BJ (cell line): ENCODE data around the gene ZNF134. TPM values are rescaled to one million over a fixed set of nuclear protein-coding genes. Genes with fewer than 3 reads are reported as not detected.

Experiments
- CTCF ChIA-PET: fragments of 350-600 bp; formaldehyde crosslinking; extraction: SDS; loops from one replicate; lab custom pipeline; 2021; ENCODE audit warnings: antibody characterized with exemption, inconsistent platforms; lab: Yijun Ruan, JAX
- POLR2A ChIA-PET: fragments of 300-600 bp; sonication (Branson Sonifier 250); formaldehyde crosslinking; extraction: SDS; loops from one replicate; lab custom pipeline; 2021; ENCODE audit warnings: antibody characterized with exemption; lab: Charles Lee
- DNase-seq: peaks from one replicate; pipeline ENCODE4 v3.0.0-alpha.2; 2011; ENCODE audit warnings: low read depth
- H3K27me3 ChIP-seq: 2 replicates; pipeline ENCODE4 v1.6.0; 2011; ENCODE audit warnings: low read length; ENCODE audit not compliant: control insufficient read depth, insufficient read depth
- H3K36me3 ChIP-seq: 2 replicates; pipeline ENCODE4 v1.5.1; 2011; ENCODE audit warnings: low read length; ENCODE audit not compliant: control insufficient read depth, insufficient read depth
- H3K4me3 ChIP-seq: 2 replicates; pipeline ENCODE4 v1.5.1; 2011; ENCODE audit warnings: low read depth, mild to moderate bottlenecking, control low read depth, low read length
- CTCF ChIP-seq: IDR thresholded peaks from 2 replicates; pipeline ENCODE4 v1.5.1; 2011; ENCODE audit warnings: low read depth, mild to moderate bottlenecking, control low read depth, inconsistent platforms, low read length, moderate library complexity; ENCODE audit not compliant: insufficient read depth
- polyA plus RNA-seq: library from polyadenylated mRNA; depleted of rRNA; stranded (reverse); fragments of >200 nt; gene quantifications from 2 replicates; pipeline ENCODE4 v1.2.3, GENCODE V29; 2011

ZNF134 gene
- polyA plus RNA-seq, 1 experiment = 6.5 TPM

- POLR2A ChIA-PET = no interaction called here
- no peak for TF ChIP-seq CTCF
- no peaks in the 10 kb centered on the region for H3K27me3 ChIP-seq
Observed at GRCh38 chr19:57653689-57654088, 39.6 kb downstream of the ZNF134 start.

GRCh38 chr19:57655443-57655842 lies 41.4 kb downstream of the ZNF134 start:
- no peak for TF ChIP-seq CTCF
- H3K27me3 ChIP-seq = no peaks in the 10 kb centered on the region
- no peak for DNase-seq
- CTCF ChIA-PET = interaction anchor here (1.3 kb wide), 1 partner anchor 21 kb away, joined by 3 read pairs; no protein-coding TSS in a partner anchor
- no peak overlapping the region for H3K4me3 ChIP-seq
- no peaks in the 10 kb centered on the region for H3K36me3 ChIP-seq
- POLR2A ChIA-PET = no interaction called here

More at GRCh38 chr19:57653689-57654088, 39.6 kb downstream of the ZNF134 start:
- Histone ChIP-seq H3K4me3 (no peak overlapping the region), H3K36me3 (no peaks in the 10 kb centered on the region)
- DNase-seq = no peak
- CTCF ChIA-PET = no interaction called here

- H3K36me3 ChIP-seq = no peaks in the 10 kb centered on the region
- no peak for DNase-seq
- ChIA-PET CTCF (interaction anchor here (1.3 kb wide), 1 partner anchor 20 kb away, joined by 3 read pairs; no protein-coding TSS in a partner anchor), POLR2A (no interaction called here)
- no peak overlapping the region for H3K4me3 ChIP-seq
- no peaks in the 10 kb centered on the region for H3K27me3 ChIP-seq
- TF ChIP-seq CTCF = no peak
Observed at GRCh38 chr19:57656346-57656745, 42.3 kb downstream of the ZNF134 start.

- ChIA-PET POLR2A (no interaction called here), CTCF (interaction anchor here (1.2 kb wide), 1 partner anchor 13 kb away, joined by 3 read pairs; no protein-coding TSS in a partner anchor)
- no peak for TF ChIP-seq CTCF
- peak; percentile 3 for DNase-seq
- no peaks in the 10 kb centered on the region for H3K27me3 ChIP-seq
- no peaks in the 10 kb centered on the region for H3K36me3 ChIP-seq
- peak overlapping the region; percentile 57 for H3K4me3 ChIP-seq
Observed at GRCh38 chr19:57664269-57665127, 50.5 kb downstream of the ZNF134 start.

- Histone ChIP-seq H3K36me3 (no peaks in the 10 kb centered on the region), H3K4me3 (no peak overlapping the region), H3K27me3 (no peaks in the 10 kb centered on the region)
- TF ChIP-seq CTCF = no peak
- ChIA-PET POLR2A (no interaction called here), CTCF (interaction anchor here (1.2 kb wide), 1 partner anchor 14 kb away, joined by 3 read pairs; no protein-coding TSS in a partner anchor)
- no peak for DNase-seq
Observed at GRCh38 chr19:57665261-57665806, 51.3 kb downstream of the ZNF134 start.
